HCT116 (cell line): ENCODE measurements around the gene NAP1L1.

ENCODE experiments used
- CTCF ChIP-seq, 3 experiments: fragments of 200-600 bp in 1 of 3; sonication (generic) in 1 of 3; IDR thresholded peaks in 2 of 3; conservative IDR thresholded peaks in 1 of 3; 2 replicates each; pipeline ENCODE4 v1.5.1; 2012 to 2017; ENCODE audit warnings: low read depth in 2 of 3, low read length in 2 of 3, antibody characterized with exemption in 1 of 3, borderline replicate concordance in 1 of 3, control low read depth in 1 of 3, mild to moderate bottlenecking in 1 of 3, mixed read lengths in 1 of 3, mixed run types in 1 of 3, moderate library complexity in 1 of 3; ENCODE audit not compliant: insufficient read depth in 1 of 3
- ELF1 ChIP-seq: IDR thresholded peaks from 2 replicates; pipeline ENCODE4 v1.6.1; 2012; ENCODE audit warnings: low read depth, borderline replicate concordance
- EZH2 ChIP-seq: fragments of 200-600 bp; sonication (generic); IDR thresholded peaks from 2 replicates; pipeline ENCODE4 v1.6.1; 2017; ENCODE audit warnings: antibody characterized with exemption, mixed run types
- POLR2AphosphoS5 ChIP-seq: IDR thresholded peaks from 2 replicates; pipeline ENCODE4 v1.6.1; 2011; ENCODE audit warnings: mild to moderate bottlenecking, low read depth, low read length, moderate library complexity

- TF ChIP-seq POLR2AphosphoS5: peak; percentile 13; the same call in 1 of the 2 replicates
- no peak for TF ChIP-seq EZH2
- TF ChIP-seq CTCF (IDR thresholded peaks at IDR 0.05 in 2 of 3, conservative IDR thresholded peaks at IDR 0.05 in 1 of 3; ENCODE audit: borderline replicate concordance in 1 of 3, insufficient read depth in 1 of 3, low read depth in 2 of 3, low read length in 2 of 3): no peak
- TF ChIP-seq ELF1: no peak
These were observed 43.1 kb downstream of the NAP1L1 start for GRCh38 chr12:76041406-76041805.
